H9 (cell line): Measurements from ENCODE around the gene CCDC81. TPM values are rescaled to one million over a fixed set of nuclear protein-coding genes. Genes with fewer than 3 reads are reported as not detected.

ENCODE experiments used
- DNase-seq: peaks from one replicate; pipeline ENCODE4 v3.0.0-alpha.2; 2017
- H2AFZ ChIP-seq: one replicate; pipeline ENCODE4 v1.6.1; 2013; ENCODE audit warnings: mild to moderate bottlenecking, low read length, control low read depth, moderate library complexity
- H2AK5ac ChIP-seq: 2 replicates; pipeline ENCODE4 v1.6.1; 2013; ENCODE audit warnings: low read length, control low read depth, mixed read lengths; ENCODE audit not compliant: insufficient read length
- H2BK120ac ChIP-seq: one replicate; pipeline ENCODE4 v1.6.1; 2013; ENCODE audit warnings: low read depth, mild to moderate bottlenecking, low read length, control low read depth, inconsistent platforms; ENCODE audit not compliant: poor library complexity, severe bottlenecking
- H2BK12ac ChIP-seq: 2 replicates; pipeline ENCODE4 v1.6.1; 2013; ENCODE audit warnings: low read length, control low read depth, mixed read lengths, low read depth; ENCODE audit not compliant: insufficient read length
- H2BK15ac ChIP-seq: 2 replicates; pipeline ENCODE4 v1.6.1; 2013; ENCODE audit warnings: low read depth, low read length, control low read depth
- H2BK20ac ChIP-seq: one replicate; pipeline ENCODE4 v1.6.1; 2013; ENCODE audit warnings: low read depth, mild to moderate bottlenecking, low read length, control low read depth, inconsistent platforms; ENCODE audit not compliant: poor library complexity, severe bottlenecking
- H2BK5ac ChIP-seq: 2 replicates; pipeline ENCODE4 v1.6.1; 2013; ENCODE audit warnings: low read length, control low read depth, mixed read lengths; ENCODE audit not compliant: insufficient read length
- H3K14ac ChIP-seq: 2 replicates; pipeline ENCODE4 v1.6.1; 2013; ENCODE audit warnings: low read length, control low read depth; ENCODE audit not compliant: insufficient read depth
- H3K18ac ChIP-seq: 2 replicates; pipeline ENCODE4 v1.6.1; 2013; ENCODE audit warnings: low read depth, mild to moderate bottlenecking, mixed read lengths, low read length, control low read depth; ENCODE audit not compliant: insufficient read length
- H3K23ac ChIP-seq: 2 replicates; pipeline ENCODE4 v1.6.1; 2013; ENCODE audit warnings: low read length, control low read depth, mixed read lengths, low read depth; ENCODE audit not compliant: insufficient read length
- H3K23me2 ChIP-seq: 2 replicates; pipeline ENCODE4 v1.6.1; 2013; ENCODE audit warnings: low read depth, mild to moderate bottlenecking, mixed read lengths, low read length, control low read depth; ENCODE audit not compliant: insufficient read length, poor library complexity, severe bottlenecking
- H3K27ac ChIP-seq: 2 replicates; pipeline ENCODE4 v1.5.1; 2013; ENCODE audit warnings: low read length, control low read depth, mixed read lengths, low read depth; ENCODE audit not compliant: insufficient read length
- H3K27me3 ChIP-seq: 2 replicates; pipeline ENCODE4 v1.6.1; 2013; ENCODE audit warnings: low read length, control low read depth, inconsistent platforms; ENCODE audit not compliant: insufficient read depth
- H3K4ac ChIP-seq: 2 replicates; pipeline ENCODE4 v1.6.1; 2013; ENCODE audit warnings: low read depth, mild to moderate bottlenecking, control low read depth, inconsistent platforms, low read length, moderate library complexity
- H3K4me1 ChIP-seq: 2 replicates; pipeline ENCODE4 v1.6.1; 2013; ENCODE audit warnings: low read length, control low read depth, inconsistent platforms; ENCODE audit not compliant: insufficient read depth
- H3K4me2 ChIP-seq: 2 replicates; pipeline ENCODE4 v1.6.1; 2013; ENCODE audit warnings: low read length, control low read depth, mixed read lengths; ENCODE audit not compliant: insufficient read length, insufficient read depth
- H3K56ac ChIP-seq: 2 replicates; pipeline ENCODE4 v1.6.1; 2013; ENCODE audit warnings: low read depth, mild to moderate bottlenecking, mixed read lengths, low read length, control low read depth; ENCODE audit not compliant: insufficient read length
- H3K79me1 ChIP-seq: 2 replicates; pipeline ENCODE4 v1.6.1; 2013; ENCODE audit warnings: low read depth, mild to moderate bottlenecking, moderate library complexity, low read length, control low read depth, inconsistent platforms; ENCODE audit not compliant: insufficient read depth, poor library complexity, severe bottlenecking
- H3K79me2 ChIP-seq: 2 replicates; pipeline ENCODE4 v1.6.1; 2013; ENCODE audit warnings: low read length, control low read depth, inconsistent platforms; ENCODE audit not compliant: insufficient read depth
- H3K9ac ChIP-seq: 2 replicates; pipeline ENCODE4 v1.6.1; 2013; ENCODE audit warnings: low read length, control low read depth, mixed read lengths; ENCODE audit not compliant: insufficient read length; ENCODE audit errors: extremely low read depth
- H3K9me3 ChIP-seq: one replicate; pipeline ENCODE4 v1.6.1; 2013; ENCODE audit warnings: low read depth, low read length, inconsistent platforms; ENCODE audit not compliant: control insufficient read depth
- H3T11ph ChIP-seq: one replicate; pipeline ENCODE4 v1.6.1; 2013; ENCODE audit warnings: mild to moderate bottlenecking, low read length, control low read depth, inconsistent platforms
- H4K20me1 ChIP-seq: one replicate; pipeline ENCODE4 v1.6.1; 2013; ENCODE audit not compliant: control insufficient read depth, insufficient read length, insufficient read depth
- H4K5ac ChIP-seq: 2 replicates; pipeline ENCODE4 v1.6.1; 2013; ENCODE audit warnings: low read depth, mild to moderate bottlenecking, mixed read lengths, low read length, control low read depth; ENCODE audit not compliant: insufficient read length
- H4K8ac ChIP-seq: replicated peaks from 2 replicates; pipeline ENCODE4 v1.6.1; 2013; ENCODE audit warnings: low read length, control low read depth, mixed read lengths, low read depth; ENCODE audit not compliant: insufficient read length
- H4K91ac ChIP-seq: 2 replicates; pipeline ENCODE4 v1.6.1; 2013; ENCODE audit warnings: low read depth, mild to moderate bottlenecking, moderate library complexity, mixed read lengths, low read length, control low read depth; ENCODE audit not compliant: insufficient read length
- H3K27ac Mint-ChIP-seq, 3 experiments: 2 replicates in 2 of 3; 3 replicates in 1 of 3; pipeline ENCODE4 v1.8.0; 2020 to 2021; ENCODE audit warnings: mixed read lengths in 3 of 3, mild to moderate bottlenecking in 1 of 3, moderate library complexity in 1 of 3
- H3K27me3 Mint-ChIP-seq: 2 replicates; pipeline ENCODE4 v1.8.0; 2021; ENCODE audit warnings: low read depth, mild to moderate bottlenecking, moderate library complexity, mixed read lengths
- H3K36me3 Mint-ChIP-seq, 3 experiments: 2 replicates in 2 of 3; 3 replicates in 1 of 3; pipeline ENCODE4 v1.8.0; 2020 to 2021; ENCODE audit warnings: low read depth in 3 of 3, mixed read lengths in 3 of 3; ENCODE audit not compliant: insufficient read depth in 1 of 3
- H3K4me1 Mint-ChIP-seq, 2 experiments: 2 replicates each; pipeline ENCODE4 v1.8.0; 2020; ENCODE audit warnings: mixed read lengths in 2 of 2
- H3K4me3 Mint-ChIP-seq, 2 experiments: 2 replicates in 1 of 2; 3 replicates in 1 of 2; pipeline ENCODE4 v1.8.0; 2020 to 2021; ENCODE audit warnings: mild to moderate bottlenecking in 2 of 2, mixed read lengths in 2 of 2, moderate library complexity in 1 of 2
- H3K9me3 Mint-ChIP-seq, 2 experiments: 2 replicates in 1 of 2; 3 replicates in 1 of 2; pipeline ENCODE4 v1.8.0; 2020; ENCODE audit warnings: mild to moderate bottlenecking in 2 of 2, mixed read lengths in 2 of 2, moderate library complexity in 1 of 2
- CTCF ChIP-seq: fragments of 200-600 bp; sonication (generic); conservative IDR thresholded peaks from 3 replicates; pipeline ENCODE4 v1.8.0; 2021; ENCODE audit warnings: antibody characterized with exemption, mild to moderate bottlenecking
- WGBS: extraction: QIAGEN DNeasy Blood & Tissue Kit; methylation state at CpG from one replicate; pipeline ENCODE4 v1.1.7; 2013; ENCODE audit warnings: missing lambda C conversion rate, low lambda C conversion rate, mixed read lengths; ENCODE audit not compliant: insufficient read length; ENCODE audit errors: extremely low coverage; 5-methylcytosine and 5-hydroxymethylcytosine counted together
- total RNA-seq: library from RNA; stranded (reverse); gene quantifications from 2 replicates; pipeline ENCODE4 v1.2.1, GENCODE V29; 2021

Gene CCDC81
- total RNA-seq, 1 experiment from 2014 or later = 0.52 TPM

DNA sequence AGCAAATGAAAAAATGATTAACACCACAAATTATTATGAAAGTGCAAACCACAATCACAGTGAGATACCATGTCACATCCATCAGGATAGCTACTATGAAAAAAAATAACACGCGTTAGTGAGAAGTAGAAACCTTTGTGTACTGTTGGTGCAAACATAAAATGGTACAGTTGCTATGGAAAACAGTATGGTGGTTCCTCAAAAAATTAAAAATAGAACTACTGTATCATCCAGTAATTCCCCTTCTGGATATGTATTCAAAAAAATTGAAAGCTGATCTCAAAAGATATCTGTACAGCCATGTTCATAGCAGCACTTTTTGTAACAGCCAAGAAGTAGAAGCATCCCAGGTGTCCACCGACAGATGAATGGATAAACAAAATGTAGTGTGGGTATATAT is 43.4 kb downstream of the CCDC81 start:
- H3K14ac ChIP-seq = no peak overlapping the region
- H3K4me1 Mint-ChIP-seq = peaks cover 7 to 14% of the 10 kb centered on the region in 2 experiments
- no peak overlapping the region for H4K91ac ChIP-seq
- H3K27ac Mint-ChIP-seq = no peak overlapping the region
- no peak for TF ChIP-seq CTCF
- H2BK5ac ChIP-seq = no peak overlapping the region
- no peak overlapping the region for H4K5ac ChIP-seq
- no peak overlapping the region for H3K27ac ChIP-seq
- no peak overlapping the region for H2BK120ac ChIP-seq
- H3K27me3 ChIP-seq = no peaks in the 10 kb centered on the region
- H3K36me3 Mint-ChIP-seq = no peaks in the 10 kb centered on the region
- no peak overlapping the region for H3K18ac ChIP-seq
- no peak for DNase-seq
- no peaks in the 10 kb centered on the region for H3K79me1 ChIP-seq
- no peaks in the 10 kb centered on the region for H3K9me3 Mint-ChIP-seq
- H3T11ph ChIP-seq = no peak overlapping the region
- no peaks in the 10 kb centered on the region for H4K20me1 ChIP-seq
- no peaks in the 10 kb centered on the region for H3K4me1 ChIP-seq
- H3K79me2 ChIP-seq = no peaks in the 10 kb centered on the region
- H3K4ac ChIP-seq = no peak overlapping the region
- H3K4me3 Mint-ChIP-seq = no peak overlapping the region
- H2BK15ac ChIP-seq = no peak overlapping the region
- no peak overlapping the region for H3K23ac ChIP-seq
- no peak overlapping the region for H2BK12ac ChIP-seq
- H2AK5ac ChIP-seq = no peak overlapping the region
- no peak overlapping the region for H3K4me2 ChIP-seq
- no peak overlapping the region for H3K9ac ChIP-seq
- H3K56ac ChIP-seq = no peak overlapping the region
- no CpG with 5 or more reads among the region's 3 CpGs for WGBS
- H3K23me2 ChIP-seq = no peaks in the 10 kb centered on the region
- no peak overlapping the region for H2BK20ac ChIP-seq
- no peaks in the 10 kb centered on the region for H3K9me3 ChIP-seq
- no peak overlapping the region for H4K8ac ChIP-seq
- no peaks in the 10 kb centered on the region for H3K27me3 Mint-ChIP-seq
- H2AFZ ChIP-seq = no peak overlapping the region
